Thyroid gland (tissue), 4 donors: ENCODE data around the gene CASP8.

Experiments used
- POLR2A ChIP-seq, 2 donors: fragments of 450-650 bp; IDR thresholded peaks; one replicate each; pipeline ENCODE4 v1.6.1; 2017; ENCODE audit warnings: antibody characterized with exemption in 2 of 2, mild to moderate bottlenecking in 2 of 2, moderate library complexity in 1 of 2
- TF ChIP-seq, protein P1 (sequence below), 6 experiments: fragments of 200-600 bp in 3 of 6; fragments of 450-650 bp in 3 of 6; sonication (generic) in 3 of 6; IDR thresholded peaks; one replicate each; pipeline ENCODE4 v1.5.1; 2016 to 2019; ENCODE audit warnings: antibody characterized with exemption in 6 of 6, mild to moderate bottlenecking in 2 of 6, inconsistent platforms in 1 of 6, moderate library complexity in 1 of 6

DNA sequence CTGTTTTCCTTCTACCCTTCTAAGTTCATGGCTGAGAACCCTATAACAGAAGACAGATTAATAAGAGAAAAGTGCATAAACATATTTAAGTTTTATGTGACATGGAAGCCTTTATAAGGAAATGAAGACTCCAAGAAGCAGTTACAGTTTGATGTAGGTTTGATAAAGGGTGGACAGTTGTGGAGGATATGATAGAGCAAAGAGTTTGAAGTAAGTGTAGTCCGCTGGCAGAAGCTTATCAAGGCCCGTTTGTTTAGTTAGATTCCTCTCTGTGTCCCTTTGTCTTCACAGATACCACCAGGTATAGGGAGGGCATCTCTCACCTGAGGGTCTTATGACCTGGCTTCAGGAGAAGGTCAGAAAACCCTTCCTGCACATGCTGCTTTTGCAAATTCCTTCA lies 10.4 kb upstream of the CASP8 start:
- TF ChIP-seq, protein P1, sequence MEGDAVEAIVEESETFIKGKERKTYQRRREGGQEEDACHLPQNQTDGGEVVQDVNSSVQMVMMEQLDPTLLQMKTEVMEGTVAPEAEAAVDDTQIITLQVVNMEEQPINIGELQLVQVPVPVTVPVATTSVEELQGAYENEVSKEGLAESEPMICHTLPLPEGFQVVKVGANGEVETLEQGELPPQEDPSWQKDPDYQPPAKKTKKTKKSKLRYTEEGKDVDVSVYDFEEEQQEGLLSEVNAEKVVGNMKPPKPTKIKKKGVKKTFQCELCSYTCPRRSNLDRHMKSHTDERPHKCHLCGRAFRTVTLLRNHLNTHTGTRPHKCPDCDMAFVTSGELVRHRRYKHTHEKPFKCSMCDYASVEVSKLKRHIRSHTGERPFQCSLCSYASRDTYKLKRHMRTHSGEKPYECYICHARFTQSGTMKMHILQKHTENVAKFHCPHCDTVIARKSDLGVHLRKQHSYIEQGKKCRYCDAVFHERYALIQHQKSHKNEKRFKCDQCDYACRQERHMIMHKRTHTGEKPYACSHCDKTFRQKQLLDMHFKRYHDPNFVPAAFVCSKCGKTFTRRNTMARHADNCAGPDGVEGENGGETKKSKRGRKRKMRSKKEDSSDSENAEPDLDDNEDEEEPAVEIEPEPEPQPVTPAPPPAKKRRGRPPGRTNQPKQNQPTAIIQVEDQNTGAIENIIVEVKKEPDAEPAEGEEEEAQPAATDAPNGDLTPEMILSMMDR (IDR thresholded peaks at IDR 0.05): no peak
- no peak for TF ChIP-seq POLR2A (IDR thresholded peaks at IDR 0.05)
